ENCODE data around the gene EPDR1.

Gene EPDR1

GRCh38 chr7:37918526-37918925 lies 1.9 kb upstream of the EPDR1 start:
- H3K4me3 ChIP-seq (ENCODE audit: low read depth, low read length), result no peak overlapping the region
- DNase-seq (ENCODE audit: low read depth), result no peak
- TF ChIP-seq CTCF (IDR thresholded peaks at IDR 0.05; ENCODE audit: low read depth, low read length, missing control alignments), result peak; percentile 21

- no peak for DNase-seq (ENCODE audit: low read depth)
- H3K4me3 ChIP-seq (ENCODE audit: low read depth, low read length), result peak overlapping the region; percentile 65
Observed at GRCh38 chr7:37920849-37921805, 687 bp downstream of the EPDR1 start.

DNA sequence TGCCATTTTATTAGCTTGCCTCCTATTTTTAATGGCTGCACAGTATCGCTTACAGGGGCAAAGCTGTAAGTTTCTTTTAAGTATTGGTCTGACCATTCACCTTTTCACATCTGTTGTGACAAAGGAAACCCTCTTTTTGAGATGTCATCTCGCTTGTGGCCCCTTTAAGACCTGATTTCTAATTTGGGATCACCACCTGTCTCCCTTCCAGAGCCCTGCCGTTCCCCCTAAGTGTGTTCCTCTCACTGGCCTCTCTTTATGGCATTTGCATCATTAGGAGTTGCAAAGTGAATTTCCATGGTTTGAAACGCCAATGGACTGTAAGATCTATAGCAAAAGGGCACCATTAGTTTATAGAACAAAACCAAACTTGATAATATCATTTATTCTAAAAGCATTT lies 1.4 kb downstream of the EPDR1 start:
- no peak for TF ChIP-seq CTCF (IDR thresholded peaks at IDR 0.05; ENCODE audit: low read depth, low read length, missing control alignments)
- H3K4me3 ChIP-seq (ENCODE audit: low read depth, low read length), result no peak overlapping the region; the same call in 1 of the 2 replicates
- no peak for DNase-seq (ENCODE audit: low read depth)

More at GRCh38 chr7:37920849-37921805, 687 bp downstream of the EPDR1 start:
- peak; percentile 11 for TF ChIP-seq CTCF (IDR thresholded peaks at IDR 0.05; ENCODE audit: low read depth, low read length, missing control alignments)

- no peak overlapping the region for H3K4me3 ChIP-seq (ENCODE audit: low read depth, low read length)
- DNase-seq (ENCODE audit: low read depth), result no peak
- no peak for TF ChIP-seq CTCF (IDR thresholded peaks at IDR 0.05; ENCODE audit: low read depth, low read length, missing control alignments)
Observed at GRCh38 chr7:37923996-37924395, 3.6 kb downstream of the EPDR1 start.

DNA sequence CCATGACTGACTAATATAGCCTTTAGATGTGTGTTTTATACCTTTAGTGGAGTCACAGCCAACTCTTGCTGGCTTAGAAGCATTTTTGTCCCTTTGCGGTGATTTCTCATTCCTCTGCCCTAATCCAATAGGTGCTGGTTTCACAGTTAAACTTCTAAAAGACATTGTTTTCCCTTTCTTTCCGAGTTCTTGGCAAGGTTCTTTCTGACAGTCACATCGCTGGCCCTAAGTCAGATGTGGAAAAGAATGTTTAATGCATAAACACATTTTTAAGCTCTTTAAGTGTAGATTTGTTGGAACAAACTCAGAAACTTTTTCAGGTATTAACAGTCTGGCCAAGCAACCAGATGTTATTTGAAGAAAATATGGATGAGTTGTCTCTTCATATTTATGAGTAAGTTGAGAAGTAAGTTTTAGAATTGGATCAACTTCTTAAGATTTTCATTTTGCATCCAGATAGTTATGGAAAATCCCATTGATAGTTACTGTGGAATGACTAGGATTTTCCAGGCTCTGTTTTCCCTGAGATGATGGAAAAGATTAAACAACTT lies 4.1 kb downstream of the EPDR1 start:
- no peak for TF ChIP-seq CTCF (IDR thresholded peaks at IDR 0.05; ENCODE audit: low read depth, low read length, missing control alignments)
- no peak overlapping the region for H3K4me3 ChIP-seq (ENCODE audit: low read depth, low read length)
- DNase-seq (ENCODE audit: low read depth), result no peak

DNA sequence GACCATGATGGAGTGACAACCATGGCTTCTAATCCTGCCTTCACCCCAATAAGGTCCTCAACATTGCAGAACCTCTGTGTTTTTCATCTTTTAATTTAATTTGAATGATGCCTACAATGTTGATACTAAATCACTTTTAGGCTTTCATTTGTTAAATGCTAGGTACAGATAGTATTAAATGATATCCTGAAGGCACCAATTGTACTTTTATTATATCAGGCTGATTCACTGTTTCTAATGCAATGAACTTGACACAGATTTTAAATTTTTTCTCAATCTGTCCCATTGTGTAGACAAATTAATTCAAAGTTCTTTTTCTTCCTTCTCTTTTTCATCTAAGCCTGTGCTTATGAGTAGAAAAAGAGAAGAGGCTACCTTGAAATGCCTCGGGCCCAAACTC lies 5.2 kb downstream of the EPDR1 start:
- no peak overlapping the region for H3K4me3 ChIP-seq (ENCODE audit: low read depth, low read length)
- DNase-seq (ENCODE audit: low read depth), result no peak
- no peak for TF ChIP-seq CTCF (IDR thresholded peaks at IDR 0.05; ENCODE audit: low read depth, low read length, missing control alignments)
